Peyer's patch (tissue), 4 donors: ENCODE data around the gene SAMD9.
A peak's percentile ranks its signal among the peaks of the same experiment; 100 is the strongest.

Experiments
- CTCF ChIP-seq, 6 experiments: fragments of 450-650 bp in 4 of 6; fragments of 200-600 bp in 2 of 6; sonication (generic) in 1 of 6; IDR thresholded peaks; one replicate each; pipeline ENCODE4 v1.5.1; 2017 to 2019; ENCODE audit warnings: antibody characterized with exemption in 6 of 6, mild to moderate bottlenecking in 3 of 6, moderate library complexity in 1 of 6
- POLR2A ChIP-seq, 2 donors: fragments of 450-650 bp; IDR thresholded peaks; one replicate each; pipeline ENCODE4 v1.5.1; 2017; ENCODE audit warnings: antibody characterized with exemption in 2 of 2, mild to moderate bottlenecking in 2 of 2, moderate library complexity in 2 of 2

- TF ChIP-seq CTCF (IDR thresholded peaks at IDR 0.05) (peak; percentile 51 to 91 (median 82)), POLR2A (IDR thresholded peaks at IDR 0.05) (no peak)
Measured at GRCh38 chr7:93055543-93056107, 62.2 kb downstream of the SAMD9 start.
